Measurements from ENCODE around the gene RLBP1.

RLBP1 gene

GRCh38 chr15:89205991-89206585, 15.3 kb downstream of the RLBP1 start:
- DNase-seq, result no peak

- DNase-seq, result no peak
Observed at GRCh38 chr15:89203705-89204273, 17.6 kb downstream of the RLBP1 start.

GRCh38 chr15:89201465-89202005, 19.8 kb downstream of the RLBP1 start:
- DNase-seq, result no peak

GRCh38 chr15:89200182-89200581, 21.2 kb downstream of the RLBP1 start:
- DNase-seq, result no peak

- no peak for DNase-seq
Observed at GRCh38 chr15:89199746-89200145, 21.6 kb downstream of the RLBP1 start.

GRCh38 chr15:89198934-89199333, 22.4 kb downstream of the RLBP1 start:
- no peak for DNase-seq

- no peak for DNase-seq
Observed at GRCh38 chr15:89198196-89198595, 23.2 kb downstream of the RLBP1 start.

GRCh38 chr15:89197503-89197971, 23.8 kb downstream of the RLBP1 start:
- DNase-seq, result no peak

GRCh38 chr15:89196994-89197393, 24.4 kb downstream of the RLBP1 start:
- no peak for DNase-seq

GRCh38 chr15:89196241-89196640, 25.1 kb downstream of the RLBP1 start:
- no peak for DNase-seq

GRCh38 chr15:89195836-89196235, 25.5 kb downstream of the RLBP1 start:
- no peak for DNase-seq

- no peak for DNase-seq
Observed at GRCh38 chr15:89194608-89195007, 26.8 kb downstream of the RLBP1 start.

- no peak for DNase-seq
Observed at GRCh38 chr15:89192766-89193165, 28.6 kb downstream of the RLBP1 start.

- DNase-seq, result no peak
Observed at GRCh38 chr15:89192136-89192535, 29.2 kb downstream of the RLBP1 start.

- no peak for DNase-seq
Observed at GRCh38 chr15:89187986-89188514, 33.3 kb downstream of the RLBP1 start.

GRCh38 chr15:89187301-89187985, 33.9 kb downstream of the RLBP1 start:
- no peak for DNase-seq

- DNase-seq, result no peak
Observed at GRCh38 chr15:89186803-89187202, 34.6 kb downstream of the RLBP1 start.

GRCh38 chr15:89184886-89185526, 36.4 kb downstream of the RLBP1 start:
- no peak for DNase-seq

- DNase-seq, result no peak
Observed at GRCh38 chr15:89184357-89184756, 37.0 kb downstream of the RLBP1 start.

GRCh38 chr15:89179966-89180875, 41.2 kb downstream of the RLBP1 start:
- no peak for DNase-seq

GRCh38 chr15:89178307-89178977, 42.9 kb downstream of the RLBP1 start:
- no peak for DNase-seq

Measured in stimulated activated CD4-positive, alpha-beta T cell treated with anti-CD3 and anti-CD28 coated beads, Interleukin-4, amount 100 ng/mL, for 1 hour (primary cell).